Endothelial cell of umbilical vein (primary cell): Measurements from ENCODE around the gene HSD17B7. TPM values are rescaled to one million over a fixed set of nuclear protein-coding genes. Genes with fewer than 3 reads are reported as not detected.

Source experiments
- BruUV-seq: library from RNA; stranded (reverse); fragments of 400-500 nt; replicated peaks from 2 replicates; lab custom pipeline; 2021; lab: Mats Ljungman, UMichigan
- CTCF ChIA-PET: fragments of 300-600, 350-600 bp; sonication (Branson Sonifier 250); formaldehyde crosslinking; loops from one replicate; lab custom pipeline; 2021; ENCODE audit warnings: antibody characterized with exemption, inconsistent platforms; lab: Charles Lee
- POLR2A ChIA-PET: fragments of 300-600, 350-600 bp; sonication (Branson Sonifier 250); formaldehyde crosslinking; loops from one replicate; lab custom pipeline; 2021; ENCODE audit warnings: antibody characterized with exemption, inconsistent platforms; lab: Charles Lee
- DNase-seq: peaks from one replicate; pipeline ENCODE4 v3.0.0-alpha.2; 2011; ENCODE audit warnings: low read depth, low spot score
- FAIRE-seq: peaks from 2 replicates; lab custom pipeline; 2011; peaks lifted over from hg19 to GRCh38; lab: Jason Lieb, UNC
- H2AFZ ChIP-seq: 2 replicates; pipeline ENCODE4 v1.6.0; 2012; ENCODE audit warnings: low read depth, low read length, control low read depth, inconsistent platforms
- H3K27ac ChIP-seq: 2 replicates; pipeline ENCODE4 v1.5.1; 2011; ENCODE audit warnings: low read depth, mild to moderate bottlenecking, control low read depth, low read length, moderate library complexity; ENCODE audit not compliant: insufficient read depth
- H3K27me3 ChIP-seq, 2 experiments: 2 replicates each; pipeline versions ENCODE4 v1.6.0 to v1.6.1; 2011; ENCODE audit warnings: low read length in 2 of 2, mixed read lengths in 1 of 2; ENCODE audit not compliant: control insufficient read depth in 2 of 2, insufficient read depth in 2 of 2
- H3K36me3 ChIP-seq, 2 experiments: 2 replicates in 1 of 2; 3 replicates in 1 of 2; pipeline ENCODE4 v1.5.1; 2011; ENCODE audit warnings: low read length in 2 of 2, mild to moderate bottlenecking in 1 of 2, moderate library complexity in 1 of 2; ENCODE audit not compliant: control insufficient read depth in 2 of 2, insufficient read depth in 2 of 2; ENCODE audit errors: extremely low read depth in 1 of 2
- H3K4me1 ChIP-seq: 3 replicates; pipeline ENCODE4 v1.5.1; 2011; ENCODE audit warnings: mild to moderate bottlenecking, low read length; ENCODE audit not compliant: control insufficient read depth, insufficient read depth; ENCODE audit errors: extremely low read depth
- H3K4me2 ChIP-seq: 2 replicates; pipeline ENCODE4 v1.6.1; 2011; ENCODE audit warnings: low read length, control low read depth, mixed read lengths; ENCODE audit not compliant: insufficient read depth
- H3K4me3 ChIP-seq, 3 experiments: fragments of 200-600 bp in 1 of 3; sonication (generic), shearing (Covaris generic) in 1 of 3; replicated peaks in 1 of 3; 2 replicates each; pipeline ENCODE4 v1.5.1; 2011 to 2016; ENCODE audit warnings: control low read depth in 3 of 3, low read length in 3 of 3, mild to moderate bottlenecking in 2 of 3, inconsistent platforms in 1 of 3, low read depth in 1 of 3, moderate library complexity in 1 of 3; ENCODE audit not compliant: insufficient read depth in 1 of 3
- H3K79me2 ChIP-seq: 2 replicates; pipeline ENCODE4 v1.6.0; 2012; ENCODE audit warnings: low read length, inconsistent platforms; ENCODE audit not compliant: control insufficient read depth, insufficient read depth
- H3K9ac ChIP-seq: replicated peaks from 2 replicates; pipeline ENCODE3; 2011; ENCODE audit warnings: low read length, control low read depth; ENCODE audit not compliant: insufficient read depth; ENCODE audit errors: extremely low read depth
- H3K9me1 ChIP-seq: replicated peaks from 3 replicates; pipeline ENCODE4 v1.6.0; 2011; ENCODE audit warnings: mild to moderate bottlenecking, low read length; ENCODE audit not compliant: control insufficient read depth, insufficient read depth; ENCODE audit errors: extremely low read depth
- H3K9me3 ChIP-seq: replicated peaks from 2 replicates; pipeline ENCODE4 v1.5.1; 2012; ENCODE audit warnings: low read length, inconsistent platforms; ENCODE audit not compliant: control insufficient read depth, insufficient read depth
- H4K20me1 ChIP-seq: replicated peaks from 2 replicates; pipeline ENCODE3; 2011; ENCODE audit warnings: mild to moderate bottlenecking, low read length; ENCODE audit not compliant: control insufficient read depth, insufficient read depth; ENCODE audit errors: extremely low read depth
- EZH2 ChIP-seq: IDR thresholded peaks from 2 replicates; pipeline ENCODE4 v1.6.1; 2012; ENCODE audit warnings: borderline replicate concordance, low read depth, mild to moderate bottlenecking, moderate library complexity, low read length, inconsistent platforms; ENCODE audit not compliant: severe bottlenecking
- FOS ChIP-seq: IDR thresholded peaks from 2 replicates; pipeline ENCODE4 v1.6.1; 2011; ENCODE audit warnings: mild to moderate bottlenecking, low read length, moderate library complexity, borderline replicate concordance; ENCODE audit not compliant: insufficient read depth
- GATA2 ChIP-seq: IDR thresholded peaks from 2 replicates; pipeline ENCODE4 v1.7.0; 2011; ENCODE audit warnings: low read depth, mild to moderate bottlenecking, moderate library complexity, mixed read lengths, low read length; ENCODE audit not compliant: insufficient read length, insufficient read depth
- JUN ChIP-seq: IDR thresholded peaks from 2 replicates; pipeline ENCODE4 v1.6.1; 2011; ENCODE audit warnings: borderline replicate concordance, low read depth; ENCODE audit not compliant: insufficient read length, insufficient read depth
- MYC ChIP-seq: IDR thresholded peaks from one replicate; pipeline ENCODE4 v1.6.1; 2011; ENCODE audit warnings: mild to moderate bottlenecking, low read depth, low read length
- POLR2A ChIP-seq: IDR thresholded peaks from 2 replicates; pipeline ENCODE4 v1.6.1; 2012; ENCODE audit warnings: low read depth, mild to moderate bottlenecking, control low read depth, low read length
- POLR2AphosphoS5 ChIP-seq: IDR thresholded peaks from 2 replicates; pipeline ENCODE4 v1.6.1; 2012; ENCODE audit warnings: low read depth, mild to moderate bottlenecking, control low read depth, low read length, moderate library complexity; ENCODE audit not compliant: insufficient read depth
- dilution Hi-C: fragments of 300-500 bp; cut with MboI; formaldehyde crosslinking; loops from one replicate; pipeline ENCODE4 v1.15.0; 2019; ENCODE audit warnings: low sequenced_read_pairs; ENCODE audit not compliant: extremely low pct_ligation_motif_present
- intact Hi-C: fragments of 100-400 bp; cut with micrococcal nuclease; formaldehyde crosslinking; loops from one replicate; pipeline ENCODE4 v1.10.0; 2022
- polyA plus RNA-seq, 4 experiments: library from polyadenylated mRNA; depleted of rRNA in 3 of 4; stranded (reverse) in 3 of 4; unstranded in 1 of 4; fragments of >200 nt; gene quantifications; 2 replicates each; pipeline versions ENCODE4 v1.2.1 to v1.2.3, GENCODE V29; 2011 to 2012; ENCODE audit warnings: missing spikeins in 1 of 4
- total RNA-seq: library from RNA; stranded (reverse); gene quantifications from 2 replicates; pipeline ENCODE4 v1.2.3, GENCODE V29; 2021
- TF ChIP-seq, protein P1 (sequence below), 2 donors: IDR thresholded peaks; 1 replicate in 1 of 2; 2 replicates in 1 of 2; pipeline ENCODE4 v1.5.1; 2011; ENCODE audit warnings: low read length in 2 of 2, mild to moderate bottlenecking in 2 of 2, moderate library complexity in 2 of 2, control low read depth in 1 of 2, inconsistent platforms in 1 of 2, low read depth in 1 of 2; ENCODE audit not compliant: insufficient read depth in 1 of 2; ENCODE audit errors: extremely low read depth in 1 of 2
- TF ChIP-seq, protein P2 (sequence below): IDR thresholded peaks from 2 replicates; pipeline ENCODE4 v1.6.1; 2011; ENCODE audit not compliant: insufficient read depth, insufficient read length

The HSD17B7 gene
- total and polyA plus RNA-seq, 2 donors (not counting 3 experiments of a cell fraction or from before 2014, with no cell fraction given): 17.7 to 26.6 TPM

DNA sequence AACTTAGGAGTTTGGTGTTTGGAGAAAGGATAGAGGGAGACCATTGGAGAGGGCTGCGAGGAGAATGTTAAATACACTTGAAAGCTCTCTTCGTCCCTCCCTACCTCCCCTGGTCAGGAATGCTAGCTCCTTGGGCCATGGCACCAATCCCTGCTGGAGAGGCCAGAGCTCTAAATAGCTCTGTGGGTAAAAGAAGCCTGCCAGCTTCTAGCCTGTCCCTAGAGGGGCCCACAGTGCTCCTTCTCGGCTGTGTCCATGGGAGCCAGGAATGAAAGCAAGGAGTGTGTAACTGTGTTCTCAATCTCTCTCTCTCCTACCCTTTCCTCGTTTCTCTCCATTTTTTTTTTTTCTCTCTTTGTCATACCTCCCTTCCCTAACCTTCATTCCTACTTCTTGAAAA is 70.6 kb downstream of the HSD17B7 start, which contains the start of gene CCDC190:
Gene CCDC190 (minus strand): TSS at position 75 of the 400 bp plus-strand sequence. CDS start 1,529 bp downstream, outside the sequence.
- dilution Hi-C loops: loop anchor here (25.0 kb wide), 1 partner anchor 201 kb away; the partner anchor contains the start of gene RGS4
- Histone ChIP-seq H2AFZ (peak within 1 kb of the TSS; percentile 23), H3K4me1 (peaks cover 28% of the 10 kb centered on the region), H3K27ac (no peak within 1 kb of the TSS), H3K79me2 (no peaks in the 10 kb centered on the region), H4K20me1 (no peaks in the 10 kb centered on the region), H3K4me2 (no peak within 1 kb of the TSS), H3K36me3 (no peaks in the 10 kb centered on the region), H3K4me3 (no peak within 1 kb of the TSS), H3K27me3 (no peaks in the 10 kb centered on the region), H3K9ac (no peak within 1 kb of the TSS), H3K9me3 (no peaks in the 10 kb centered on the region), H3K9me1 (no peaks in the 10 kb centered on the region)
- no peak for FAIRE-seq
- no peak for DNase-seq
- ChIA-PET CTCF (interaction anchor here (1.0 to 9.7 kb wide), 7 partner anchors 9 to 455 kb away, joined by 3 to 65 read pairs (median 6); partner anchors contain the start of gene RGS4), POLR2A (no interaction called here)
- TF ChIP-seq, protein P1, sequence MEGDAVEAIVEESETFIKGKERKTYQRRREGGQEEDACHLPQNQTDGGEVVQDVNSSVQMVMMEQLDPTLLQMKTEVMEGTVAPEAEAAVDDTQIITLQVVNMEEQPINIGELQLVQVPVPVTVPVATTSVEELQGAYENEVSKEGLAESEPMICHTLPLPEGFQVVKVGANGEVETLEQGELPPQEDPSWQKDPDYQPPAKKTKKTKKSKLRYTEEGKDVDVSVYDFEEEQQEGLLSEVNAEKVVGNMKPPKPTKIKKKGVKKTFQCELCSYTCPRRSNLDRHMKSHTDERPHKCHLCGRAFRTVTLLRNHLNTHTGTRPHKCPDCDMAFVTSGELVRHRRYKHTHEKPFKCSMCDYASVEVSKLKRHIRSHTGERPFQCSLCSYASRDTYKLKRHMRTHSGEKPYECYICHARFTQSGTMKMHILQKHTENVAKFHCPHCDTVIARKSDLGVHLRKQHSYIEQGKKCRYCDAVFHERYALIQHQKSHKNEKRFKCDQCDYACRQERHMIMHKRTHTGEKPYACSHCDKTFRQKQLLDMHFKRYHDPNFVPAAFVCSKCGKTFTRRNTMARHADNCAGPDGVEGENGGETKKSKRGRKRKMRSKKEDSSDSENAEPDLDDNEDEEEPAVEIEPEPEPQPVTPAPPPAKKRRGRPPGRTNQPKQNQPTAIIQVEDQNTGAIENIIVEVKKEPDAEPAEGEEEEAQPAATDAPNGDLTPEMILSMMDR (IDR thresholded peaks at IDR 0.05; ENCODE audit: extremely low read depth in 1 of 2, insufficient read depth in 1 of 2, low read depth in 1 of 2, low read length in 2 of 2): no peak
- no peak for TF ChIP-seq POLR2A
- TF ChIP-seq POLR2AphosphoS5: no peak
- TF ChIP-seq FOS: no peak
- TF ChIP-seq GATA2: no peak
- TF ChIP-seq MYC: no peak
- no peak for TF ChIP-seq EZH2
- TF ChIP-seq, protein P2, sequence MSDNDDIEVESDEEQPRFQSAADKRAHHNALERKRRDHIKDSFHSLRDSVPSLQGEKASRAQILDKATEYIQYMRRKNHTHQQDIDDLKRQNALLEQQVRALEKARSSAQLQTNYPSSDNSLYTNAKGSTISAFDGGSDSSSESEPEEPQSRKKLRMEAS: no peak
- no peak for TF ChIP-seq JUN
- intact Hi-C loops: no loop called here
- BruUV-seq: no TSS peak
